K562 (cell line): ENCODE data around the gene CIAPIN1. TPM values are rescaled to one million over a fixed set of nuclear protein-coding genes. Genes with fewer than 3 reads are reported as not detected.

Experiments used
- CCAR2 ChIP-seq: fragments of 200-400 bp; formaldehyde crosslinking; IDR thresholded peaks from 2 replicates; pipeline ENCODE4 v1.6.1; 2017; ENCODE audit warnings: mild to moderate bottlenecking, low read depth, low read length
- EP300 ChIP-seq: IDR thresholded peaks from 2 replicates; pipeline ENCODE4 v1.6.1; 2012; ENCODE audit warnings: low read length, improper control_type of control experiment
- FOXK1 ChIP-seq: sonication (generic); formaldehyde crosslinking; IDR thresholded peaks from 2 replicates; pipeline ENCODE4 v1.8.0; 2022; ENCODE audit warnings: missing genetic modification reagents, mild to moderate bottlenecking, borderline replicate concordance
- L3MBTL2 ChIP-seq: fragments of 450-650 bp; IDR thresholded peaks from 2 replicates; pipeline ENCODE4 v1.6.1; 2016; ENCODE audit warnings: mild to moderate bottlenecking, moderate library complexity
- LARP7 ChIP-seq: fragments of 450-650 bp; IDR thresholded peaks from 2 replicates; pipeline ENCODE4 v1.6.1; 2016
- NFRKB ChIP-seq: fragments of 450-650 bp; IDR thresholded peaks from 2 replicates; pipeline ENCODE4 v1.6.1; 2016; ENCODE audit warnings: low read depth
- OTX1 ChIP-seq: fragments of 450-650 bp; formaldehyde crosslinking; IDR thresholded peaks from 2 replicates; pipeline ENCODE4 v1.4.0; 2022; ENCODE audit warnings: mild to moderate bottlenecking
- RBFOX2 ChIP-seq: fragments of 200-400 bp; formaldehyde crosslinking; IDR thresholded peaks from 2 replicates; pipeline ENCODE4 v1.6.1; 2017; ENCODE audit warnings: low read depth, mild to moderate bottlenecking, low read length, moderate library complexity
- STAG1 ChIP-seq: sonication (generic); formaldehyde crosslinking; IDR thresholded peaks from 2 replicates; pipeline ENCODE4 v1.5.0; 2020; ENCODE audit warnings: missing genetic modification reagents, borderline replicate concordance
- TAF9B ChIP-seq: fragments of 450-650 bp; IDR thresholded peaks from 2 replicates; pipeline ENCODE4 v1.6.1; 2018; ENCODE audit warnings: mild to moderate bottlenecking; ENCODE audit not compliant: partially characterized antibody
- TBP ChIP-seq: optimal IDR thresholded peaks from 2 replicates; pipeline ENCODE3; 2011; ENCODE audit warnings: low read depth, low read length, improper control_type of control experiment
- TEAD1 ChIP-seq, 2 experiments: fragments of 450-650 bp in 1 of 2; sonication (generic) in 1 of 2; formaldehyde crosslinking; IDR thresholded peaks; 2 replicates each; pipeline versions ENCODE4 v1.4.0 to v1.8.0; 2020 to 2022; ENCODE audit warnings: mild to moderate bottlenecking in 2 of 2, missing genetic modification reagents in 1 of 2
- ZFP36 ChIP-seq: fragments of 150-350 bp; IDR thresholded peaks from 2 replicates; pipeline ENCODE4 v1.6.1; 2018; ENCODE audit warnings: low read length, low read depth; ENCODE audit not compliant: partially characterized antibody
- ZFPM2 ChIP-seq: fragments of 250-450 bp; sonication (Bioruptor Pico); IDR thresholded peaks from 2 replicates; pipeline ENCODE4 v1.5.1; 2022; ENCODE audit warnings: mild to moderate bottlenecking
- ZNF3 ChIP-seq: fragments of 250-450 bp; sonication (Bioruptor Pico); IDR thresholded peaks from 2 replicates; pipeline ENCODE4 v1.5.0; 2021; ENCODE audit warnings: mild to moderate bottlenecking, moderate library complexity
- ZNF507 ChIP-seq: conservative IDR thresholded peaks from 2 replicates; pipeline ENCODE4 v1.6.1; 2017; ENCODE audit warnings: missing genetic modification characterization, missing compliant biosample characterization
- ZNF668 ChIP-seq: fragments of 250-450 bp; sonication (Bioruptor Pico); IDR thresholded peaks from 2 replicates; pipeline ENCODE4 v1.8.0; 2022; ENCODE audit warnings: mild to moderate bottlenecking, inconsistent platforms
- ZNF707 ChIP-seq: fragments of 250-450 bp; sonication (Bioruptor Pico); conservative IDR thresholded peaks from 2 replicates; pipeline ENCODE4 v1.8.0; 2022; ENCODE audit warnings: inconsistent platforms, mild to moderate bottlenecking, moderate library complexity
- polyA plus RNA-seq, 8 experiments: library from polyadenylated mRNA; depleted of rRNA in 4 of 8; stranded (reverse) in 5 of 8; unstranded in 3 of 8; fragments of >200 nt; fragmentation: Nextera tagmentation in 2 of 8; fragmentation: Illumina TruSeq in 1 of 8; extraction: Ambion mirVana in 2 of 8; extraction: Trizol in 1 of 8; gene quantifications; 2 replicates each; pipeline versions ENCODE4 v1.2.1 to v1.2.3, GENCODE V29; 2011 to 2014; ENCODE audit warnings: inconsistent platforms in 1 of 8, missing spikeins in 1 of 8
- total RNA-seq, 7 experiments: library from RNA; depleted of rRNA in 6 of 7; stranded (reverse); fragments of >200 nt in 6 of 7; fragmentation: Illumina TruSeq in 2 of 7; extraction: Trizol in 2 of 7; gene quantifications; 2 replicates each; pipeline versions ENCODE4 v1.2.1 to v1.2.3, GENCODE V29; 2011 to 2021; ENCODE audit warnings: low replicate concordance in 1 of 7
- TF ChIP-seq, protein P1 (sequence below): sonication (generic); formaldehyde crosslinking; IDR thresholded peaks from 2 replicates; pipeline ENCODE4 v1.9.0; 2022; ENCODE audit warnings: mild to moderate bottlenecking, missing genetic modification reagents
- TF ChIP-seq, protein P2 (sequence below): fragments of 450-650 bp; conservative IDR thresholded peaks from 2 replicates; pipeline ENCODE4 v1.6.1; 2016; ENCODE audit warnings: missing genetic modification characterization, low read depth, mild to moderate bottlenecking, missing compliant biosample characterization, moderate library complexity
- TF ChIP-seq, protein P3 (sequence below), 2 experiments: fragments of 200-800 bp in 1 of 2; sonication (Bioruptor generic) in 1 of 2; sonication (generic) in 1 of 2; formaldehyde crosslinking in 1 of 2; IDR thresholded peaks in 1 of 2; conservative IDR thresholded peaks in 1 of 2; 2 replicates each; pipeline versions ENCODE4 v1.5.0 to v1.6.1; 2016 to 2020; ENCODE audit warnings: missing compliant biosample characterization in 1 of 2, missing genetic modification characterization in 1 of 2, missing genetic modification reagents in 1 of 2

Gene CIAPIN1
- total and polyA plus RNA-seq, 9 of the 15 experiments (the other 6 are each of a cell fraction or from before 2014, with no cell fraction given) = 71.8 to 263 (median 95.7) TPM

DNA sequence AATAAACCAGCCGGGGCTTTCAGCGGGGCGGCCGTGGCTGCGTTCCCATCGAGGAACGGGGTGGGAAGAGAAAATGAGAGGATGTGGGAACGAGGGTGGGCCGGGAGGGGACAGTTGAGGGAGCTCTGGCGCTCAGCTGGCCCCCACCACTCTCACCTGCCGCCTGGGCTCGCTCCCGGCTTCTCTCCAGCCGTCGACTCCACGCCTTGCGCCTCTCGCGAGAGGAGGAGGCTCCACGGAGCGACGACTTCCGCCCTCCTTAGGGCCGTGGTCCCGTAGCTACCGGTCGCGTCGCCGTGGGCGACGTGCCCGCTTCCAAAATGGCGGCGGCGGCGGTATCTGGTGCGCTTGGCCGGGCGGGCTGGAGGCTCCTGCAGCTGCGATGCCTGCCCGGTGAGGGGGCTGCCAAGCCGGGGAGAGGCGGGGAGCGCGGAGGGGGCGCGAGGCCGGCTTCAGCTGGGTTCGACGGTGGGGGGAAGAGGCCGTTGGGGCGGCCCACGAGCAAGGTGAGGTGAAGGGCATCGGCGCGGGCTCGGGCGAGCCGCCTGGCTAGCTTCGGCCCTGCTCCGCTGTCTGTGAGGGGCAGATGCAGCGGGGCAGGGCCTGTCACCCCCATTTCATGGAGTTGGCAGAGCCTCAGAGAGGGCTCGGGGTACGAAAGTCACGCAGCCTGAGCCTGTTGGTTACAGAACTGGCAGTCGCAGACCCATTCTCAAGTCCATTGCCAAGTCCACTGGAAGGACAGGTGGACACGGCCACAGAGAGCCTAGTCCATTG is at the start of gene CIAPIN1, which contains the start of gene COQ9 (continued):
- peak; percentile 98 for TF ChIP-seq TAF9B
- 0 out of 2 replicates have a peak, but pooled peaks have one; percentile 5 for TF ChIP-seq EP300
- TF ChIP-seq CCAR2 = no peak
- peak; percentile 96 for TF ChIP-seq NFRKB
- TF ChIP-seq, protein P1, sequence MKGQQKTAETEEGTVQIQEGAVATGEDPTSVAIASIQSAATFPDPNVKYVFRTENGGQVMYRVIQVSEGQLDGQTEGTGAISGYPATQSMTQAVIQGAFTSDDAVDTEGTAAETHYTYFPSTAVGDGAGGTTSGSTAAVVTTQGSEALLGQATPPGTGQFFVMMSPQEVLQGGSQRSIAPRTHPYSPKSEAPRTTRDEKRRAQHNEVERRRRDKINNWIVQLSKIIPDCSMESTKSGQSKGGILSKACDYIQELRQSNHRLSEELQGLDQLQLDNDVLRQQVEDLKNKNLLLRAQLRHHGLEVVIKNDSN (CRISPR knock-in tag) = no peak
- TF ChIP-seq OTX1 (CRISPR knock-in tag) = 0 out of 2 replicates have a peak, but pooled peaks have one; percentile 5
- TF ChIP-seq STAG1 = no peak
- TF ChIP-seq ZNF668 = no peak
- TF ChIP-seq L3MBTL2 = peak; percentile 73
- TF ChIP-seq FOXK1 = no peak
- no peak for TF ChIP-seq ZNF707
- TF ChIP-seq, protein P2, sequence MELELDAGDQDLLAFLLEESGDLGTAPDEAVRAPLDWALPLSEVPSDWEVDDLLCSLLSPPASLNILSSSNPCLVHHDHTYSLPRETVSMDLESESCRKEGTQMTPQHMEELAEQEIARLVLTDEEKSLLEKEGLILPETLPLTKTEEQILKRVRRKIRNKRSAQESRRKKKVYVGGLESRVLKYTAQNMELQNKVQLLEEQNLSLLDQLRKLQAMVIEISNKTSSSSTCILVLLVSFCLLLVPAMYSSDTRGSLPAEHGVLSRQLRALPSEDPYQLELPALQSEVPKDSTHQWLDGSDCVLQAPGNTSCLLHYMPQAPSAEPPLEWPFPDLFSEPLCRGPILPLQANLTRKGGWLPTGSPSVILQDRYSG (tag) = no peak
- TF ChIP-seq ZNF3 (CRISPR knock-in tag) = no peak
- TF ChIP-seq RBFOX2 = peak; percentile 94
- peak; percentile 96 for TF ChIP-seq TBP
- TF ChIP-seq, protein P3, sequence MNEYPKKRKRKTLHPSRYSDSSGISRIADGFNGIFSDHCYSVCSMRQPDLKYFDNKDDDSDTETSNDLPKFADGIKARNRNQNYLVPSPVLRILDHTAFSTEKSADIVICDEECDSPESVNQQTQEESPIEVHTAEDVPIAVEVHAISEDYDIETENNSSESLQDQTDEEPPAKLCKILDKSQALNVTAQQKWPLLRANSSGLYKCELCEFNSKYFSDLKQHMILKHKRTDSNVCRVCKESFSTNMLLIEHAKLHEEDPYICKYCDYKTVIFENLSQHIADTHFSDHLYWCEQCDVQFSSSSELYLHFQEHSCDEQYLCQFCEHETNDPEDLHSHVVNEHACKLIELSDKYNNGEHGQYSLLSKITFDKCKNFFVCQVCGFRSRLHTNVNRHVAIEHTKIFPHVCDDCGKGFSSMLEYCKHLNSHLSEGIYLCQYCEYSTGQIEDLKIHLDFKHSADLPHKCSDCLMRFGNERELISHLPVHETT (CRISPR knock-in tag; conservative IDR thresholded peaks at IDR 0.05 in 1 of 2, IDR thresholded peaks at IDR 0.05 in 1 of 2) = peak in 1 of 2 experiments; percentile 60; a peak in 1 of 4 replicates
- no peak for TF ChIP-seq ZFP36
- TF ChIP-seq ZFPM2 (CRISPR knock-in tag) = no peak
- peak in 1 of 2 experiments; percentile 27; a peak in 1 of 4 replicates for TF ChIP-seq TEAD1 (CRISPR knock-in tag; IDR thresholded peaks at IDR 0.05)
- no peak for TF ChIP-seq ZNF507 (tag)
- 0 out of 2 replicates have a peak, but pooled peaks have one; percentile 27 for TF ChIP-seq LARP7
